ENCODE results near the gene DHPS.

DHPS gene

GRCh38 chr19:12664406-12665280 is 17.0 kb downstream of the DHPS start:
- peak; percentile 52 for DNase-seq

GRCh38 chr19:12660980-12661379 is 20.7 kb downstream of the DHPS start:
- Mint-ChIP-seq H3K4me3 (no peak overlapping the region), H3K4me1 (peaks cover 19% of the 10 kb centered on the region), H3K9me3 (no peaks in the 10 kb centered on the region), H3K36me3 (ENCODE audit: low read depth) (peaks cover 41% of the 10 kb centered on the region), H3K27ac (no peak overlapping the region), H3K27me3 (ENCODE audit: low read depth, poor library complexity) (peaks cover 4% of the 10 kb centered on the region)
- DNase-seq: no peak
- TF ChIP-seq CTCF (IDR thresholded peaks at IDR 0.05): no peak

More at GRCh38 chr19:12664406-12665280, 17.0 kb downstream of the DHPS start:
- peak overlapping the region; percentile 97 for H3K4me3 Mint-ChIP-seq
- H3K27ac Mint-ChIP-seq: no peak overlapping the region
- TF ChIP-seq CTCF (IDR thresholded peaks at IDR 0.05): no peak
- no peaks in the 10 kb centered on the region for H3K9me3 Mint-ChIP-seq
- peaks cover 4% of the 10 kb centered on the region for H3K27me3 Mint-ChIP-seq (ENCODE audit: low read depth, poor library complexity)
- H3K4me1 Mint-ChIP-seq: peaks cover 50% of the 10 kb centered on the region
- peaks cover 20% of the 10 kb centered on the region for H3K36me3 Mint-ChIP-seq (ENCODE audit: low read depth)

- H3K4me3 Mint-ChIP-seq: no peak overlapping the region
- TF ChIP-seq CTCF (IDR thresholded peaks at IDR 0.05): no peak
- peaks cover 13% of the 10 kb centered on the region for H3K4me1 Mint-ChIP-seq
- H3K27me3 Mint-ChIP-seq (ENCODE audit: low read depth, poor library complexity): no peaks in the 10 kb centered on the region
- H3K27ac Mint-ChIP-seq: no peak overlapping the region
- no peaks in the 10 kb centered on the region for H3K9me3 Mint-ChIP-seq
- DNase-seq: no peak
- peaks cover 51% of the 10 kb centered on the region for H3K36me3 Mint-ChIP-seq (ENCODE audit: low read depth)
These were observed 23.7 kb downstream of the DHPS start for GRCh38 chr19:12657966-12658365.

GRCh38 chr19:12656899-12657571 is 24.6 kb downstream of the DHPS start:
- Mint-ChIP-seq H3K4me1 (peaks cover 13% of the 10 kb centered on the region), H3K27me3 (ENCODE audit: low read depth, poor library complexity) (no peaks in the 10 kb centered on the region), H3K4me3 (no peak overlapping the region), H3K27ac (peak overlapping the region; percentile 27), H3K9me3 (no peaks in the 10 kb centered on the region), H3K36me3 (ENCODE audit: low read depth) (peaks cover 51% of the 10 kb centered on the region)
- DNase-seq: no peak
- TF ChIP-seq CTCF (IDR thresholded peaks at IDR 0.05): no peak

- Mint-ChIP-seq H3K27ac (peak overlapping the region; percentile 23), H3K27me3 (ENCODE audit: low read depth, poor library complexity) (no peaks in the 10 kb centered on the region), H3K4me3 (no peak overlapping the region), H3K9me3 (no peaks in the 10 kb centered on the region), H3K36me3 (ENCODE audit: low read depth) (peaks cover 57% of the 10 kb centered on the region), H3K4me1 (peaks cover 13% of the 10 kb centered on the region)
- DNase-seq: no peak
- no peak for TF ChIP-seq CTCF (IDR thresholded peaks at IDR 0.05)
These were observed 26.1 kb downstream of the DHPS start for GRCh38 chr19:12655546-12655945.

All from nephron progenitor cell (in vitro differentiated cells).